H9 (cell line): ENCODE measurements around the gene KIAA0930. TPM values are rescaled to one million over a fixed set of nuclear protein-coding genes. Genes with fewer than 3 reads are reported as not detected.

Source experiments
- DNase-seq: peaks from one replicate; pipeline ENCODE4 v3.0.0-alpha.2; 2017
- H2AFZ ChIP-seq: one replicate; pipeline ENCODE4 v1.6.1; 2013; ENCODE audit warnings: mild to moderate bottlenecking, low read length, control low read depth, moderate library complexity
- H2AK5ac ChIP-seq: 2 replicates; pipeline ENCODE4 v1.6.1; 2013; ENCODE audit warnings: low read length, control low read depth, mixed read lengths; ENCODE audit not compliant: insufficient read length
- H2BK120ac ChIP-seq: one replicate; pipeline ENCODE4 v1.6.1; 2013; ENCODE audit warnings: low read depth, mild to moderate bottlenecking, low read length, control low read depth, inconsistent platforms; ENCODE audit not compliant: poor library complexity, severe bottlenecking
- H2BK12ac ChIP-seq: 2 replicates; pipeline ENCODE4 v1.6.1; 2013; ENCODE audit warnings: low read length, control low read depth, mixed read lengths, low read depth; ENCODE audit not compliant: insufficient read length
- H2BK15ac ChIP-seq: 2 replicates; pipeline ENCODE4 v1.6.1; 2013; ENCODE audit warnings: low read depth, low read length, control low read depth
- H2BK20ac ChIP-seq: one replicate; pipeline ENCODE4 v1.6.1; 2013; ENCODE audit warnings: low read depth, mild to moderate bottlenecking, low read length, control low read depth, inconsistent platforms; ENCODE audit not compliant: poor library complexity, severe bottlenecking
- H2BK5ac ChIP-seq: 2 replicates; pipeline ENCODE4 v1.6.1; 2013; ENCODE audit warnings: low read length, control low read depth, mixed read lengths; ENCODE audit not compliant: insufficient read length
- H3K14ac ChIP-seq: 2 replicates; pipeline ENCODE4 v1.6.1; 2013; ENCODE audit warnings: low read length, control low read depth; ENCODE audit not compliant: insufficient read depth
- H3K18ac ChIP-seq: 2 replicates; pipeline ENCODE4 v1.6.1; 2013; ENCODE audit warnings: low read depth, mild to moderate bottlenecking, mixed read lengths, low read length, control low read depth; ENCODE audit not compliant: insufficient read length
- H3K23ac ChIP-seq: 2 replicates; pipeline ENCODE4 v1.6.1; 2013; ENCODE audit warnings: low read length, control low read depth, mixed read lengths, low read depth; ENCODE audit not compliant: insufficient read length
- H3K23me2 ChIP-seq: 2 replicates; pipeline ENCODE4 v1.6.1; 2013; ENCODE audit warnings: low read depth, mild to moderate bottlenecking, mixed read lengths, low read length, control low read depth; ENCODE audit not compliant: insufficient read length, poor library complexity, severe bottlenecking
- H3K27ac ChIP-seq: 2 replicates; pipeline ENCODE4 v1.5.1; 2013; ENCODE audit warnings: low read length, control low read depth, mixed read lengths, low read depth; ENCODE audit not compliant: insufficient read length
- H3K27me3 ChIP-seq: 2 replicates; pipeline ENCODE4 v1.6.1; 2013; ENCODE audit warnings: low read length, control low read depth, inconsistent platforms; ENCODE audit not compliant: insufficient read depth
- H3K4ac ChIP-seq: 2 replicates; pipeline ENCODE4 v1.6.1; 2013; ENCODE audit warnings: low read depth, mild to moderate bottlenecking, control low read depth, inconsistent platforms, low read length, moderate library complexity
- H3K4me1 ChIP-seq: 2 replicates; pipeline ENCODE4 v1.6.1; 2013; ENCODE audit warnings: low read length, control low read depth, inconsistent platforms; ENCODE audit not compliant: insufficient read depth
- H3K4me2 ChIP-seq: 2 replicates; pipeline ENCODE4 v1.6.1; 2013; ENCODE audit warnings: low read length, control low read depth, mixed read lengths; ENCODE audit not compliant: insufficient read length, insufficient read depth
- H3K56ac ChIP-seq: 2 replicates; pipeline ENCODE4 v1.6.1; 2013; ENCODE audit warnings: low read depth, mild to moderate bottlenecking, mixed read lengths, low read length, control low read depth; ENCODE audit not compliant: insufficient read length
- H3K79me1 ChIP-seq: 2 replicates; pipeline ENCODE4 v1.6.1; 2013; ENCODE audit warnings: low read depth, mild to moderate bottlenecking, moderate library complexity, low read length, control low read depth, inconsistent platforms; ENCODE audit not compliant: insufficient read depth, poor library complexity, severe bottlenecking
- H3K79me2 ChIP-seq: 2 replicates; pipeline ENCODE4 v1.6.1; 2013; ENCODE audit warnings: low read length, control low read depth, inconsistent platforms; ENCODE audit not compliant: insufficient read depth
- H3K9ac ChIP-seq: 2 replicates; pipeline ENCODE4 v1.6.1; 2013; ENCODE audit warnings: low read length, control low read depth, mixed read lengths; ENCODE audit not compliant: insufficient read length; ENCODE audit errors: extremely low read depth
- H3K9me3 ChIP-seq: one replicate; pipeline ENCODE4 v1.6.1; 2013; ENCODE audit warnings: low read depth, low read length, inconsistent platforms; ENCODE audit not compliant: control insufficient read depth
- H3T11ph ChIP-seq: one replicate; pipeline ENCODE4 v1.6.1; 2013; ENCODE audit warnings: mild to moderate bottlenecking, low read length, control low read depth, inconsistent platforms
- H4K20me1 ChIP-seq: one replicate; pipeline ENCODE4 v1.6.1; 2013; ENCODE audit not compliant: control insufficient read depth, insufficient read length, insufficient read depth
- H4K5ac ChIP-seq: 2 replicates; pipeline ENCODE4 v1.6.1; 2013; ENCODE audit warnings: low read depth, mild to moderate bottlenecking, mixed read lengths, low read length, control low read depth; ENCODE audit not compliant: insufficient read length
- H4K8ac ChIP-seq: replicated peaks from 2 replicates; pipeline ENCODE4 v1.6.1; 2013; ENCODE audit warnings: low read length, control low read depth, mixed read lengths, low read depth; ENCODE audit not compliant: insufficient read length
- H4K91ac ChIP-seq: 2 replicates; pipeline ENCODE4 v1.6.1; 2013; ENCODE audit warnings: low read depth, mild to moderate bottlenecking, moderate library complexity, mixed read lengths, low read length, control low read depth; ENCODE audit not compliant: insufficient read length
- H3K27ac Mint-ChIP-seq, 3 experiments: 2 replicates in 2 of 3; 3 replicates in 1 of 3; pipeline ENCODE4 v1.8.0; 2020 to 2021; ENCODE audit warnings: mixed read lengths in 3 of 3, mild to moderate bottlenecking in 1 of 3, moderate library complexity in 1 of 3
- H3K27me3 Mint-ChIP-seq: 2 replicates; pipeline ENCODE4 v1.8.0; 2021; ENCODE audit warnings: low read depth, mild to moderate bottlenecking, moderate library complexity, mixed read lengths
- H3K36me3 Mint-ChIP-seq, 3 experiments: 2 replicates in 2 of 3; 3 replicates in 1 of 3; pipeline ENCODE4 v1.8.0; 2020 to 2021; ENCODE audit warnings: low read depth in 3 of 3, mixed read lengths in 3 of 3; ENCODE audit not compliant: insufficient read depth in 1 of 3
- H3K4me1 Mint-ChIP-seq, 2 experiments: 2 replicates each; pipeline ENCODE4 v1.8.0; 2020; ENCODE audit warnings: mixed read lengths in 2 of 2
- H3K4me3 Mint-ChIP-seq, 2 experiments: 2 replicates in 1 of 2; 3 replicates in 1 of 2; pipeline ENCODE4 v1.8.0; 2020 to 2021; ENCODE audit warnings: mild to moderate bottlenecking in 2 of 2, mixed read lengths in 2 of 2, moderate library complexity in 1 of 2
- H3K9me3 Mint-ChIP-seq, 2 experiments: 2 replicates in 1 of 2; 3 replicates in 1 of 2; pipeline ENCODE4 v1.8.0; 2020; ENCODE audit warnings: mild to moderate bottlenecking in 2 of 2, mixed read lengths in 2 of 2, moderate library complexity in 1 of 2
- CTCF ChIP-seq: fragments of 200-600 bp; sonication (generic); conservative IDR thresholded peaks from 3 replicates; pipeline ENCODE4 v1.8.0; 2021; ENCODE audit warnings: antibody characterized with exemption, mild to moderate bottlenecking
- WGBS: extraction: QIAGEN DNeasy Blood & Tissue Kit; methylation state at CpG from one replicate; pipeline ENCODE4 v1.1.7; 2013; ENCODE audit warnings: missing lambda C conversion rate, low lambda C conversion rate, mixed read lengths; ENCODE audit not compliant: insufficient read length; ENCODE audit errors: extremely low coverage; 5-methylcytosine and 5-hydroxymethylcytosine counted together
- total RNA-seq: library from RNA; stranded (reverse); gene quantifications from 2 replicates; pipeline ENCODE4 v1.2.1, GENCODE V29; 2021

KIAA0930 gene
- total RNA-seq, 1 experiment from 2014 or later = 46.2 TPM

GRCh38 chr22:45263463-45264269 lies 23.0 kb upstream of the KIAA0930 start:
- no peak overlapping the region for H4K91ac ChIP-seq
- peaks cover 3 to 12% of the 10 kb centered on the region in 2 experiments for H3K4me1 Mint-ChIP-seq
- peaks cover 7% of the 10 kb centered on the region for H3K23me2 ChIP-seq
- H3K9ac ChIP-seq = no peak overlapping the region
- no peak overlapping the region; a peak in 2 of 5 replicates for H3K4me3 Mint-ChIP-seq
- H3K27me3 Mint-ChIP-seq = peaks cover 35% of the 10 kb centered on the region
- peak; percentile 84 for DNase-seq
- no CpG with 5 or more reads among the region's 17 CpGs for WGBS
- H4K5ac ChIP-seq = no peak overlapping the region
- H3K18ac ChIP-seq = no peak overlapping the region
- H2AFZ ChIP-seq = peak overlapping the region; percentile 99
- H3K4me2 ChIP-seq = no peak overlapping the region
- no peaks in the 10 kb centered on the region for H4K20me1 ChIP-seq
- H3K27me3 ChIP-seq = no peaks in the 10 kb centered on the region; the same call in 1 of the 2 replicates
- no peak overlapping the region for H3K56ac ChIP-seq
- TF ChIP-seq CTCF = peak; percentile 79
- H2BK120ac ChIP-seq = no peak overlapping the region
- no peak overlapping the region for H4K8ac ChIP-seq
- no peaks in the 10 kb centered on the region for H3K9me3 ChIP-seq
- no peak overlapping the region for H2BK12ac ChIP-seq
- H2BK5ac ChIP-seq = no peak overlapping the region
- no peak overlapping the region for H2BK20ac ChIP-seq
- H2AK5ac ChIP-seq = no peak overlapping the region
- H3K4ac ChIP-seq = no peak overlapping the region
- H3K27ac ChIP-seq = no peak overlapping the region
- peaks cover 2% of the 10 kb centered on the region; the same call in 1 of the 2 replicates for H3K4me1 ChIP-seq
- H2BK15ac ChIP-seq = no peak overlapping the region
- no peaks in the 10 kb centered on the region for H3K79me1 ChIP-seq
- no peaks in the 10 kb centered on the region for H3K79me2 ChIP-seq
- H3T11ph ChIP-seq = no peak overlapping the region
- H3K36me3 Mint-ChIP-seq = no peaks in the 10 kb centered on the region
- no peak overlapping the region for H3K14ac ChIP-seq
- H3K23ac ChIP-seq = no peak overlapping the region
- H3K27ac Mint-ChIP-seq = no peak overlapping the region; a peak in 1 of 7 replicates
- H3K9me3 Mint-ChIP-seq = no peaks in the 10 kb centered on the region
